ENCODE data around the gene VPS26B. TPM values are rescaled to one million over a fixed set of nuclear protein-coding genes. Genes with fewer than 3 reads are reported as not detected.

VPS26B gene
- total RNA-seq, 4 donors from 2014 or later: 30.2 to 50.2 (median 41.7) TPM

DNA sequence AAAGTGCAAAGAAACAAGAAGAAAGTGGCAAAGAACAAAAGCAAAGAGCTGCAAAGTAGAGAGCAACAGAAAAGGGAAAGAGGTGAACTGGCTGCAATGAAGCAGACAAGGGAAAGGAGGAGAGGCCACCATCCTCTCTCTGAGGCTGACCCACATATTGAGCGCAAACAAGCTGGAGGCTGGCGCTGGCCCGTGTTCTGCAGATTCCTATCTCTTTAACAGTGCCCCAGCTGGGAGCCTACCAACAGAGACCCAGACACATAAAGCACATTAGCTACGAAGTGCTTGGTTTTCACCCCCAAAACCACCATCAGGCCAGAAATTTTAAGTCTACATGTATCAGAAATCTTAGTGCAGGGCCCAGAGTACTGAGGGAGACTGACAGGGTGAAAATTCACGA is 18.3 kb upstream of the VPS26B start:
- no peaks in the 10 kb centered on the region for H3K27me3 ChIP-seq
- no peaks in the 10 kb centered on the region for H3K9me3 ChIP-seq
- no peak for DNase-seq (ENCODE audit: extremely low spot score)
- peaks cover 23 to 78% (median 67%) of the 10 kb centered on the region in 4 donors for H3K36me3 ChIP-seq
- H3K27ac ChIP-seq (replicated peaks in 1 of 4): no peak overlapping the region
- WGBS: 99% methylated on average over 5 of the region's 5 CpGs
- H3K4me3 ChIP-seq: no peak overlapping the region
- H3K4me1 ChIP-seq: no peaks in the 10 kb centered on the region
- intact Hi-C loops (cut with DNase I): no loop called here
- no peak for TF ChIP-seq EP300 (IDR thresholded peaks at IDR 0.05)
- no peak for TF ChIP-seq POLR2A (IDR thresholded peaks at IDR 0.05; ENCODE audit: low read depth)
- TF ChIP-seq, protein P1, sequence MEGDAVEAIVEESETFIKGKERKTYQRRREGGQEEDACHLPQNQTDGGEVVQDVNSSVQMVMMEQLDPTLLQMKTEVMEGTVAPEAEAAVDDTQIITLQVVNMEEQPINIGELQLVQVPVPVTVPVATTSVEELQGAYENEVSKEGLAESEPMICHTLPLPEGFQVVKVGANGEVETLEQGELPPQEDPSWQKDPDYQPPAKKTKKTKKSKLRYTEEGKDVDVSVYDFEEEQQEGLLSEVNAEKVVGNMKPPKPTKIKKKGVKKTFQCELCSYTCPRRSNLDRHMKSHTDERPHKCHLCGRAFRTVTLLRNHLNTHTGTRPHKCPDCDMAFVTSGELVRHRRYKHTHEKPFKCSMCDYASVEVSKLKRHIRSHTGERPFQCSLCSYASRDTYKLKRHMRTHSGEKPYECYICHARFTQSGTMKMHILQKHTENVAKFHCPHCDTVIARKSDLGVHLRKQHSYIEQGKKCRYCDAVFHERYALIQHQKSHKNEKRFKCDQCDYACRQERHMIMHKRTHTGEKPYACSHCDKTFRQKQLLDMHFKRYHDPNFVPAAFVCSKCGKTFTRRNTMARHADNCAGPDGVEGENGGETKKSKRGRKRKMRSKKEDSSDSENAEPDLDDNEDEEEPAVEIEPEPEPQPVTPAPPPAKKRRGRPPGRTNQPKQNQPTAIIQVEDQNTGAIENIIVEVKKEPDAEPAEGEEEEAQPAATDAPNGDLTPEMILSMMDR (IDR thresholded peaks at IDR 0.05): no peak
- TF ChIP-seq POLR2AphosphoS5 (IDR thresholded peaks at IDR 0.05): no peak

DNA sequence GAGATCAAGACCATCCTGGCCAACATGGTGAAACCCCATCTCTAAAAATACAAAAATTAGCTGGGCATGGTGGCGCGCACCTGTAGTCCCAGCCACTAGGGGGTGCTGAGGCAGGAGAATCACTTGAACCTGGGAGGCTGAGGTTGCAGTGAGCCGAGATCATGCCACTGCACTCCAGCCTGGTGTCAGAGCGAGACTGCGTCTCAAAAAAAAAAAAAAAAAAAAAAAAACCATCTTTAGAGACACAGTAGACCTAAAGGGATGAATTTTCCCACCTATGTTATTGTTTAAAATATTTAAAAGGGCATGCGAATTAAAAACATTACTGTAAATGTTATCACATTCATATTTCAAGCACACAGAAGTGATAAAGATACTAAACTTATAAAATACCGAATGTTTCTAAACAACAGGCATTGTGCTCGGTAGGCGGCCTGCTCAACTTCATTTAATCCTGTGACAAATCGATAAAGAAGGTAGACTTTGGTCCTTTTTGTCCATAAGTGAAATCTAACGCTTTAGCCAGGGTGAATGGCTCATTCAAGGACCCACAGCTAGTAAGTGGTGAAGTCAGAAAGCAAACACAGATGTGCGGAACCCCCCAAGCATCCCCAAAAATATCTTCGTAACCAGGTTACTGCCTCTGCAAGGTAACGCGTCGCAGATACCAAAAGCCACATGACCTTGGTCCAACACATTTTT is 16.8 kb upstream of the VPS26B start:
- no peaks in the 10 kb centered on the region for H3K27me3 ChIP-seq
- H3K36me3 ChIP-seq: peaks cover 21 to 67% (median 52%) of the 10 kb centered on the region in 4 donors
- WGBS: 84% methylated on average over 16 of the region's 16 CpGs
- no peaks in the 10 kb centered on the region for H3K9me3 ChIP-seq
- no peaks in the 10 kb centered on the region for H3K4me1 ChIP-seq
- no peak for DNase-seq (ENCODE audit: extremely low spot score)
- no peak overlapping the region for H3K27ac ChIP-seq (replicated peaks in 1 of 4)
- H3K4me3 ChIP-seq: no peak overlapping the region
- TF ChIP-seq POLR2AphosphoS5 (IDR thresholded peaks at IDR 0.05): no peak
- TF ChIP-seq, protein P1 (IDR thresholded peaks at IDR 0.05): peak; percentile 46 to 78 (median 55)
- TF ChIP-seq POLR2A (IDR thresholded peaks at IDR 0.05; ENCODE audit: low read depth): no peak
- no peak for TF ChIP-seq EP300 (IDR thresholded peaks at IDR 0.05)
- intact Hi-C loops (cut with DNase I): no loop called here

DNA sequence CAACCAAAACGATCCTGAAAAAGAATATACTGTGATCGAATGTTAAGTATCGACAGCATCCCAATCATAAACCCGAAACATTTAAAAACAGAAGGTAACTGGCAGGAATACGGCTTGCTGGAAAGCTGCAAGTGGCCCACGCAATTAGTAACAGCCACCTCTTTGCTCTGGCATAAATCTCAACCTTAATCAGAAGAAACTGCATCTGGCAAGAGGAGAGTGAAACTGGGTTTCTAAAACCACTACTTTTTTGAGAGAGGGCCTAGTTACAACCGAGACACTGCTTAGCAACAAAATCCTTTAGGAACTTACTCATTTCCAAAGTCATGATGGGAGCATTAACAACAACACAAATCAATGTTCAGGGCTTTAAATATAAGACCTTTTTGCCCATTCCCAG is 8.6 kb upstream of the VPS26B start:
- Histone ChIP-seq H3K27ac (replicated peaks in 1 of 4) (no peak overlapping the region), H3K27me3 (no peaks in the 10 kb centered on the region), H3K4me1 (no peaks in the 10 kb centered on the region), H3K9me3 (no peaks in the 10 kb centered on the region), H3K36me3 (peaks cover 0 to 57% (median 20%) of the 10 kb centered on the region in 4 donors), H3K4me3 (no peak overlapping the region)
- no peak for DNase-seq (ENCODE audit: extremely low spot score)
- TF ChIP-seq EP300 (IDR thresholded peaks at IDR 0.05) (no peak), POLR2A (IDR thresholded peaks at IDR 0.05; ENCODE audit: low read depth) (no peak), POLR2AphosphoS5 (IDR thresholded peaks at IDR 0.05) (no peak)
- TF ChIP-seq, protein P1 (IDR thresholded peaks at IDR 0.05): no peak
- intact Hi-C loops (cut with DNase I): no loop called here
- WGBS: 91% methylated on average over 7 of the region's 7 CpGs

DNA sequence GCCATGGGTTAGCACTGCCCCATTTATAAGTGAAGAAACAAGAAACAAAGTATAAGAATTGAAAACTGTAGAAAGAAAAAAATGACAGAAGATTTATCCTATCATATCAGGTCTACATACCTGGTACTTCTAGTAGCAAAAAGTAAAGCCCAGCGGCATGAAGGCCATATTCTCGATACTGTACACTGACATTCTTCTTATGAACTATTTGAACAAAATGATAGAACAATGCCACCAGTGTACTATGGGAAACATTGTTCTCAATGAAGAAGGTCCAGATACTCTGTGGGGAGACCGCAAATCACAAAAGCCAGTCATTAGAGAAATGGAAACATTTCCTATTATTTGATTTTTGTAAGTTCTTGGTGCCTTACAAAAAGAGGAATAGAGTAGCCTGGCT is 7.7 kb upstream of the VPS26B start:
- Histone ChIP-seq H3K4me1 (no peaks in the 10 kb centered on the region), H3K9me3 (no peaks in the 10 kb centered on the region), H3K27ac (replicated peaks in 1 of 4) (no peak overlapping the region), H3K4me3 (no peak overlapping the region), H3K27me3 (no peaks in the 10 kb centered on the region), H3K36me3 (peaks cover 0 to 57% (median 20%) of the 10 kb centered on the region in 4 donors)
- 87% methylated on average over 3 of the region's 3 CpGs for WGBS
- DNase-seq (ENCODE audit: extremely low spot score): no peak
- intact Hi-C loops (cut with DNase I): no loop called here
- TF ChIP-seq POLR2AphosphoS5 (IDR thresholded peaks at IDR 0.05) (no peak), POLR2A (IDR thresholded peaks at IDR 0.05; ENCODE audit: low read depth) (no peak), EP300 (IDR thresholded peaks at IDR 0.05) (no peak)
- TF ChIP-seq, protein P1 (IDR thresholded peaks at IDR 0.05): no peak
